A549 (cell line): Measurements from ENCODE around the gene F10.

Experiments used
- EP300 ChIP-seq, 2 experiments: fragments of >200 bp; sonication (Bioruptor Twin); formaldehyde crosslinking; IDR thresholded peaks; 2 replicates in 1 of 2; 3 replicates in 1 of 2; pipeline ENCODE4 v1.6.1; 2016 to 2017
- JUN ChIP-seq, 2 experiments: fragments of >200 bp; sonication (Bioruptor Twin); formaldehyde crosslinking; IDR thresholded peaks; 2 replicates in 1 of 2; 3 replicates in 1 of 2; pipeline ENCODE4 v1.6.1; 2016 to 2017
- NPAS2 ChIP-seq: fragments of 250-450 bp; sonication (Bioruptor Pico); IDR thresholded peaks from 2 replicates; pipeline ENCODE4 v1.8.0; 2022; ENCODE audit warnings: mild to moderate bottlenecking, moderate library complexity, borderline replicate concordance
- POLR2A ChIP-seq: IDR thresholded peaks from 2 replicates; pipeline ENCODE4 v1.6.1; 2012; ENCODE audit warnings: mild to moderate bottlenecking, low read length
- SREBF2 ChIP-seq: fragments of 450-650 bp; IDR thresholded peaks from 2 replicates; pipeline ENCODE4 v1.6.1; 2014; ENCODE audit warnings: mild to moderate bottlenecking, moderate library complexity
- TF ChIP-seq, protein P1 (sequence below): fragments of >200 bp; sonication (Bioruptor Twin); formaldehyde crosslinking; IDR thresholded peaks from 3 replicates; pipeline ENCODE4 v1.5.1; 2016
- TF ChIP-seq, protein P2 (sequence below): IDR thresholded peaks from 2 replicates; pipeline ENCODE4 v1.6.1; 2012

DNA sequence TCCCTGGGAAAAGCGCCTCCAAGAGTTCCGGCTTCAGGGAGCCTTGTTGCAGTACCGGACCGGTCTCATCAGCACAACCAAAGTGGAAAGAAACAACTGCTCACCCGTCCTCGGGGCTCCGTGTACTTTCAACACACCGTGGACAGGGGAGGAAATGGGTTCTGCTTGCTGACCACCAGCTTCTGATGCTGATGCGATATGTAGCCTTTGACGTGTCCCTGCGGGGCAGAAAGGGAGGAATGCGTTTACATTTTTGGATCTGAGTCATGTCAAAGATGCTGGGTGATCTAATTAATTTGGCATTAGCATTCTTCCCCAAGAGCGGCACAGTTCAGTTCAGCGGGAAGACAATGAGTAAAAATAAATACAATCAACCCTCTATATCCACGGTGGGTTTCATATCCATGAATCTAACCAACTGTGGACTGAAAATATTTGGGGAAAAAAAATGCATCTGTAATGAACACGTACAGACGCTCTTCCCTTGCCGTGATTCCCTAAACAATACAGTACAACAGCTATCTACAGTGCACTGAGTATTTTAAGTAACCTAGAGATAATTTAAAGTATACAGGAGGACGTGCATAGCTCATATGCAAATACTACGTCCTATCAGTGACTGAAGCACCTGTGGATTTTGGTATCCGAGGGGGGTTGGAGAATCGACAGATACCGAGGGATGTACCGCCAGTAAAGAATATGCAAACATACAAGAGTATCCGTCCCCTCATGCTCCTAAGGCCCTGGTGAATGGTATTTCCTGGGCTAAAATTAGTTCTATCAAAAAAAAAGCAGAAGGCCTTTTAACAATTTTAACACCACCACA lies 55.7 kb downstream of the F10 start:
- TF ChIP-seq, protein P1, sequence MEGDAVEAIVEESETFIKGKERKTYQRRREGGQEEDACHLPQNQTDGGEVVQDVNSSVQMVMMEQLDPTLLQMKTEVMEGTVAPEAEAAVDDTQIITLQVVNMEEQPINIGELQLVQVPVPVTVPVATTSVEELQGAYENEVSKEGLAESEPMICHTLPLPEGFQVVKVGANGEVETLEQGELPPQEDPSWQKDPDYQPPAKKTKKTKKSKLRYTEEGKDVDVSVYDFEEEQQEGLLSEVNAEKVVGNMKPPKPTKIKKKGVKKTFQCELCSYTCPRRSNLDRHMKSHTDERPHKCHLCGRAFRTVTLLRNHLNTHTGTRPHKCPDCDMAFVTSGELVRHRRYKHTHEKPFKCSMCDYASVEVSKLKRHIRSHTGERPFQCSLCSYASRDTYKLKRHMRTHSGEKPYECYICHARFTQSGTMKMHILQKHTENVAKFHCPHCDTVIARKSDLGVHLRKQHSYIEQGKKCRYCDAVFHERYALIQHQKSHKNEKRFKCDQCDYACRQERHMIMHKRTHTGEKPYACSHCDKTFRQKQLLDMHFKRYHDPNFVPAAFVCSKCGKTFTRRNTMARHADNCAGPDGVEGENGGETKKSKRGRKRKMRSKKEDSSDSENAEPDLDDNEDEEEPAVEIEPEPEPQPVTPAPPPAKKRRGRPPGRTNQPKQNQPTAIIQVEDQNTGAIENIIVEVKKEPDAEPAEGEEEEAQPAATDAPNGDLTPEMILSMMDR = no peak
- TF ChIP-seq POLR2A (no peak), EP300 (IDR thresholded peaks at IDR 0.05) (no peak), SREBF2 (no peak), JUN (IDR thresholded peaks at IDR 0.05) (no peak), NPAS2 (CRISPR knock-in tag) (no peak)
- TF ChIP-seq, protein P2, sequence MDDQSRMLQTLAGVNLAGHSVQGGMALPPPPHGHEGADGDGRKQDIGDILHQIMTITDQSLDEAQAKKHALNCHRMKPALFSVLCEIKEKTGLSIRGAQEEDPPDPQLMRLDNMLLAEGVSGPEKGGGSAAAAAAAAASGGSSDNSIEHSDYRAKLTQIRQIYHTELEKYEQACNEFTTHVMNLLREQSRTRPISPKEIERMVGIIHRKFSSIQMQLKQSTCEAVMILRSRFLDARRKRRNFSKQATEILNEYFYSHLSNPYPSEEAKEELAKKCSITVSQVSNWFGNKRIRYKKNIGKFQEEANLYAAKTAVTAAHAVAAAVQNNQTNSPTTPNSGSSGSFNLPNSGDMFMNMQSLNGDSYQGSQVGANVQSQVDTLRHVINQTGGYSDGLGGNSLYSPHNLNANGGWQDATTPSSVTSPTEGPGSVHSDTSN = no peak
